GM12873 (cell line): ENCODE results near the gene DNAI7.

Experiments
- CTCF ChIP-seq: IDR thresholded peaks from 2 replicates; pipeline ENCODE4 v1.5.1; 2012; ENCODE audit warnings: low read depth, mild to moderate bottlenecking, moderate library complexity, low read length, control low read depth; ENCODE audit not compliant: insufficient read depth; ENCODE audit errors: missing control alignments

Gene DNAI7

DNA sequence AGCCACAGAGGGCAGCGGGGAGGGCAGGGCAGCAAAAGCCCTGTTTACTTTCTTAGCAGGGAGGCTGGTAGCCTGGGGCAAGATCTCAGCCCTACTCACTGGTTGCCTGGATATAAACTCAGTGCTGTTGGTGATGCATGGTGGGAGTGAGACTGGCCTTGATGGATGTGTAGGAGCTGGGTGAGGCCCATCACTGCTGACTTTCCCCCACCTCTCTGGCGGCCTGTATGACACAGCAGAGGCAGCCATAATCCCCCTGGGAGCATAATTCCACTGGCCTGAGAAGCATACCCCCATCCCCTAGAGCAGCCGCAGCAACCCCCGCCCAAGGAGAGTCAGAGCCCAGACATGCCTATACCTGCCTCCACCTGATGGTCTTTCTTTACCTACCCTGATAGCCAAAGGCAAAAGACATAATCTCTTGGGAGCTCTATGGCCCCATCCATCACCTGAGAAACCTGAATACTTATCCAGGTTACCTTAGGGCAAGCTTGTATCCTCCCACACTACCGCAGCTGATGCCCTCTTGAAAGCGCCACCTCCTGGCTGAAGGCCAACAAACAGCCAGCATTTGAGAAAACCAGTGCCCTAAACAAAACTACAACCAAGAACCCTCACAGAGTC, 59.3 kb downstream of the DNAI7 start:
- no peak for TF ChIP-seq CTCF

DNA sequence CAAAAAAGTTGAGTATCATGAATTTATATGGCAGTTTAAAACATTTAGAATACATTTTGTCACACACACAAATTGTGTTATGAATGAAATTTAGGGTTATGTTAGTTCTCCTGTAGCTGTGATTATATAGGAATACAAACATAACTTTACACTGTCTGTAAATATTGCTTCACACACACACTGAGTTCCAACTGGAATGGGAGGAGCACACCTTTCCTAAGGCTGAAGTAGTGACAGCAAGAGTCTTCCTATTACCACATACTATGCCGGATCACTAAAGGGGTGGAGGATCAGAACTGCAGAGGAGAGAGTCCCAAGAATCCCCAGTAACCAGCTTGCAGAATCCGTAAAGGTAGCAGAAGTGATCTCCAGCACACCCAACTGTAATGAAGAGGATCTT, 63.7 kb downstream of the DNAI7 start:
- no peak for TF ChIP-seq CTCF

DNA sequence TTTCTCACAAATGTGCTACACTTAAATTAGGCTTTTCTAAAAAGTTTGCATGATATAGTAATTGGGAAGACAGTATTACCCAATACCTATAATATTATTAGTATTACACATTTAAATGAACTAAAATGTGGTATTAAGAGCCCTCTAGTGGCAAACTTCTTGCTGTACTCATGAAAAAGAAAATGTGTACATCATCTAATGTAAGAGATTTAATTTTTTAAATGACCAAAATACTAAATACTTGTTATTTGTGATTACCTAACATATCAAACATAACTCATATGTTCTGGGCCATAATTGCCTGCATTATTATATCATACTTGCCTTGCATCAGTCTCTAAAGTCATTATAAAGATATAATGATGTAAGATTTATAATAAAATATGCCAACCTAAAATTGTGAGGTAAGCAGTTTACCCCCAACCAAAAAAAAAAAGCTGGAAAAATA, 64.2 kb downstream of the DNAI7 start:
- peak; percentile 37 for TF ChIP-seq CTCF

- TF ChIP-seq CTCF: no peak
Measured at GRCh38 chr12:25126746-25127145, 68.2 kb downstream of the DNAI7 start.

GRCh38 chr12:25126101-25126500, 68.9 kb downstream of the DNAI7 start:
- TF ChIP-seq CTCF: no peak

GRCh38 chr12:25124493-25124892, 70.5 kb downstream of the DNAI7 start:
- TF ChIP-seq CTCF: no peak

DNA sequence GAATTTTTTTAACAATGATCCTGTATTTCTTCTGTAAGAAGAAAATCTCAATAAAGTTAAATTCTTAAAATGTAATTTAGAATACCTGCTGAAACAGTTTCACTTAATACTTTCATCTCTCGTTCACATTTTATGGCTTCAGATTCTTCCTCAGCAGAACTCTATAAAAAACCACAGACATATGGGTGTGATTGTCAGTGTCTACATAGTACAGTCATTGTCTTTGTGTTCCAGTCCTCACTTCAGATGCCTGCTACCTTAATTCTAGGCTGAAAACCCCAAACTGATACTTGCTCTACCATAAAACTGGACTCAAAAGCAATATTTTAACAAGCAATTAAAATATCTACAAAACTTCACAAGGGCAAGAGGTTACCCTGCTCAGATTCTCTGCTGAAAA, 71.8 kb downstream of the DNAI7 start:
- no peak for TF ChIP-seq CTCF
